IPS-18a (cell line): ENCODE measurements around the gene KCNH8.
"Not testable (repeated sequence)": the region's sequence is repeated elsewhere in the genome, so short reads cannot be mapped to it uniquely, and the experiment has no call there.

Source experiments
- H3K27ac ChIP-seq: one replicate; pipeline ENCODE4 v1.5.1; 2013; ENCODE audit warnings: low read length
- H3K27me3 ChIP-seq: one replicate; pipeline ENCODE4 v1.6.1; 2013; ENCODE audit warnings: mild to moderate bottlenecking, low read length; ENCODE audit not compliant: control insufficient read depth, insufficient read depth
- H3K36me3 ChIP-seq: one replicate; pipeline ENCODE4 v1.6.1; 2013; ENCODE audit warnings: low read depth, low read length; ENCODE audit not compliant: control insufficient read depth
- H3K4me1 ChIP-seq: one replicate; pipeline ENCODE4 v1.6.1; 2013; ENCODE audit warnings: low read depth, low read length; ENCODE audit not compliant: control insufficient read depth
- H3K4me3 ChIP-seq: one replicate; pipeline ENCODE4 v1.5.1; 2013; ENCODE audit warnings: low read length
- H3K9ac ChIP-seq: one replicate; pipeline ENCODE4 v1.6.1; 2013; ENCODE audit warnings: mild to moderate bottlenecking, low read length, moderate library complexity
- H3K9me3 ChIP-seq: one replicate; pipeline ENCODE4 v1.6.1; 2013; ENCODE audit warnings: low read depth, low read length; ENCODE audit not compliant: control insufficient read depth

KCNH8 gene

DNA sequence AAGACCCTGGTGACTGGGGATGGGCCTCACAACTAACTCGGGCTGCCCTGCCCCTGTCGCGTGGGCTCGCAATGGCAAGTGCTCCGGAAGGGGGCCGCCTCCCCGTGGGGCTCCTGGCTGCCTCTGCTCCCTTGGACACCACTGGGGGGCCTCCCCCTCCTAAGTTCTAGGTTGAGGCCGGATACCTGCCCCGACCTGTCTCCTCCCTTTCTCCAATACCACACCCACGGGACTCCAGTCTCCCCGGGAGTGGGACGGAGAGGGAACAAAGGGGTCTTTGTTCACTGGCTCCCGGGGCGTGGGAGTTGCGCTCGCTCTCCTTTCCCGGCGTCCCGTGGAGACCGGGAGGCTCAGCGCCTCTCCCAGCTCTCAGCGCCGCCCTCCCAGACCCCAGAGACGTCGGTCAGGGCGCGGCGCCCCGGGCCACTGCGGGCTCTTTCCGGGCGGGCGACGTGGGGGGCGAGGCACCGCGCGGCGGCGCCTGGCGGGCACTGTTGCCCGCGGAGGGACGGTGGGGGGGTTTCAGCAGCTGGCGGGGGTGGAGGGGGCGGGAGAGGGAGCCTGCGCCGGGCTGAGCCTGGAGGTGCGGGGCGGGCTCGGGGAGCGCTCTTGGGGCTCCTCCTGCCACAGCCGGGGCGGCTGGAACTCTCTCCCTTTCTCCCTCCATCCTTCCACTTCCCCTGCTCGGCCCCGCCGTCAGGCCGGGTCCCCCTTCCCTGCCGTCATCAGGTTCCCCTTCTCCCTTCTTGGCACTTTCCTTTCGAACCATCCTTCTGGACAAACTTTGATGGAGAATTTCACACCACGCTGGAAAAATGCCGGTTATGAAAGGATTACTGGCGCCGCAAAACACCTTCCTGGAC lies at the start of gene KCNH8:
TSS of gene KCNH8 (plus strand) at position 606 of the 863 bp plus-strand sequence. CDS start at position 816, 210 bp downstream.
- Histone ChIP-seq H3K4me1 (peaks cover 5% of the 10 kb centered on the region), H3K4me3 (peak within 1 kb of the TSS; percentile 84), H3K9ac (peak within 1 kb of the TSS; percentile 76), H3K27me3 (peaks cover 13% of the 10 kb centered on the region), H3K9me3 (no peaks in the 10 kb centered on the region), H3K36me3 (no peaks in the 10 kb centered on the region), H3K27ac (peak within 1 kb of the TSS; percentile 60)

DNA sequence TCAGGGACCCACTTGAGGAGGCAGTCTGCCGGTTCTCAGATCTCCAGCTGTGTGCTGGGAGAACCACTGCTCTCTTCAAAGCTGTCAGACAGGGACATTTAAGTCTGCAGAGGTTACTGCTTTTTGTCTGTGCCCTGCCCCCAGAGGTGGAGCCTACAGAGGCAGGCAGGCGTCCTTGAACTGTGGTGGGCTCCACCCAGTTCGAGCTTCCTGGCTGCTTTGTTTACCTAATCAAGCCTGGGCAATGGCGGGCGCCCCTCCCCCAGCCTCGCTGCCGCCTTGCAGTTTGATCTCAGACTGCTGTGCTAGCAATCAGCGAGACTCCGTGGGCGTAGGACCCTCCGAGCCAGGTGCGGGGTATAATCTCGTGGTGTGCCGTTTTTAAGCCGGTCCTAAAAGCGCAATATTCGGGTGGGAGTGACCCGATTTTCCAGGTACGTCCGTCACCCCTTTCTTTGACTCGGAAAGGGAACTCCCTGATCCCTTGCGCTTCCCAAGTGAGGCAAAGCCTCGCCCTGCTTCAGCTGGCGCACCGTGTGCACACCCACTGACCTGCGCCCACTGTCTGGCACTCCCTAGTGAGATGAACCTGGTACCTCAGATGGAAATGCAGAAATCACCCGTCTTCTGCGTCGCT lies 45.5 kb upstream of the KCNH8 start:
- H3K27ac ChIP-seq, H3K4me1 ChIP-seq, H3K36me3 ChIP-seq, H3K9me3 ChIP-seq, H3K27me3 ChIP-seq: not testable (repeated sequence)
- peak overlapping the region; percentile 51 for H3K4me3 ChIP-seq
- peak overlapping the region; percentile 61 for H3K9ac ChIP-seq

DNA sequence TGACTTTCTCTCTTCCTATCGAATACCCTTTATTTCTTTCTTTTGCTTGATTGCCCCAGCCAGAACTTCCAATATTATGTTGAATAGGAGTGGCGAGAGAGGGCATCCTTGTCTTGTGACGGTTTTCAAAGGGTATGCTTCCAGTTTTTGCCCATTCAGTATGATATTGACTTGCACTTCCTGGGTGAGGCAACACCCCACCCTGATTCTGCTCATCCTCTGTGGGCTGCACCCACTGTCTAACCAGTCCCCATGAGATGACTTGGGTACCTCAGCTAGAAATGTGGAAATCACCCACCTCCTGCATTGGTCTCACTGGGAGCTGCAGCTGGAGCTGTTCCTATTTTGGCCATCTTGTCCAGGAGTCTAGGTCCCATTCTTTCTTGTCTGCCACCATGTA lies 44.8 kb upstream of the KCNH8 start:
- Histone ChIP-seq H3K4me3 (peak overlapping the region; percentile 51), H3K36me3 (no peaks in the 10 kb centered on the region), H3K9me3 (no peaks in the 10 kb centered on the region), H3K27ac (no peak overlapping the region), H3K9ac (no peak overlapping the region), H3K27me3 (no peaks in the 10 kb centered on the region), H3K4me1 (no peaks in the 10 kb centered on the region)

DNA sequence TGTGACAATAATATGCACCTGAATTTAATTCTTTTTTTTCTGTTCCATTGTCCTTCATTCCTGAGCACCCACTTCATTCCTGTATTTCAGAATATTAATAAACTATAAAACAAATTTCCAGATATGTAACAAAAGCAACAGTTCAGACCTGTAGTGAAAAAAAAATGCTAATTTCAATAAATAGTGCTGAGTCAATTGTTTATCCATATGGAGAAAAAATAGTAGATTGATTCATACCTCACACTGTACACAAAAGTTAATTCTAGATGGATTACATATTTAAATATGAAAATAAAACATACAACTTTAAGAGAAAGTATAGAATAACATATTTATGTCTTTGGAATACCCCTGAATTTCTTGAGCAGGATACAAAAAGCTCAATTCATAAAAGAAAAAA lies 43.9 kb upstream of the KCNH8 start:
- no peaks in the 10 kb centered on the region for H3K36me3 ChIP-seq
- H3K9me3 ChIP-seq, result no peaks in the 10 kb centered on the region
- H3K4me1 ChIP-seq, result no peaks in the 10 kb centered on the region
- H3K27me3 ChIP-seq, result no peaks in the 10 kb centered on the region
- H3K4me3 ChIP-seq, result no peak overlapping the region
- no peak overlapping the region for H3K9ac ChIP-seq
- H3K27ac ChIP-seq, result no peak overlapping the region

DNA sequence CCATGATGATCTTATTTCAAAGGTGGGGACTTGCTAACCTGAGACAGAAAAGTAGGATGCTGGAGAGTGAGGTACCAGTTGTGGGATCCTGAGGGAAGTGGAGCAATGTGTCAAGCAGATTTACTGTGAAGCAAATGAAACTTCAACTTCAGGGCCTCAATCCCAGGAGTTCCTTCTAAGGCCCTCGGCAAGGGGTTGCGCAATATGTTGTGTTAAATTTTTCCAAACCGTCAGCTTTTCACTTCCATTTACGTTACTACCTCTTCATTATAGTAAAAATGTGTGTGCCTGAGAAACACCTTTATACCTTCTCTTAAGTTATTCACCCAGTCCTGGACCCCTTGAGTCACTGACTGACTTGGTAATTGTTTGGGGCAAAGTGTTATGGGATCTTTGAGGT lies 42.5 kb upstream of the KCNH8 start:
- H3K36me3 ChIP-seq, result no peaks in the 10 kb centered on the region
- H3K4me3 ChIP-seq, result no peak overlapping the region
- H3K27ac ChIP-seq, result no peak overlapping the region
- H3K27me3 ChIP-seq, result no peaks in the 10 kb centered on the region
- no peak overlapping the region for H3K9ac ChIP-seq
- H3K9me3 ChIP-seq, result no peaks in the 10 kb centered on the region
- no peaks in the 10 kb centered on the region for H3K4me1 ChIP-seq

DNA sequence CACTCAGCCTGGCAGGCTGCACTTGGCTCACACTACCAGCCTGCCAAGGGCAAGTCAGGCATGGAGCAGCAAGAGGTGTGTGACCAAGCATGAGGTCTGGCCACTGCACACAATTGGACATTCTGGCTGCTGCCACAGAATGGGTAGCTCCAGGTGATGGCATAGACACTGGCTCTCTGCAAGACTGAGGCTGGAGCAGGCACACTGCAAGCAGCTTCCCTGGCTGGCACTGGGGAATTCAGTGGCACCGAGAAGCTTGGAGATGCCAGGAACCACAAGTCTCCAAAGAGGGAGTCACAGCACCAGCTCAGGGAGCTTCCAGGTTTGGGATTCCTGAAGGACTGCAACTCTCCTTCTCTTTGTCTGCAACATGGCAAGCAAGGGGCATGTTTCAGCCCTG lies 42.0 kb upstream of the KCNH8 start:
- Histone ChIP-seq H3K9ac (no peak overlapping the region), H3K27me3 (no peaks in the 10 kb centered on the region), H3K36me3 (no peaks in the 10 kb centered on the region), H3K9me3 (no peaks in the 10 kb centered on the region), H3K27ac (no peak overlapping the region), H3K4me3 (no peak overlapping the region), H3K4me1 (no peaks in the 10 kb centered on the region)

DNA sequence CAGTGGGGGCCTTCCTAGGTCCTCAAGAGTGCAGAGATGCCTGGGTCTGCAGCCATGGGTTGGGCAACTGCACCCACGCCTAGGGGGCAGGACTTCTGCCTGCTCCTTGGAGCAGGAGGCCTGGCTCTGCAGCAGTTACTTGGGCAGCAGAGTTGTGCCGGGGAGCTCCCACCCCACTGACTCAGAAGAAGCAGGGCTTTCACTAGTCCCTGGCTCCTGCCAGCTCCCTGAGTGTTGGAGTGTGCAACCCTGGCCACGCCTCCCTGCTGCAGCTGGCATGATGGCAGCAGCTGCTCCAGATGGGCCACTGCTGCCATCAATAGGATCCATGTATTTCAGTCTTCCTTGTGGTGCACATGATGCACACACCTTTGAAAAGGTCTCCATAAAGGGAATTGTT lies 40.6 kb upstream of the KCNH8 start:
- Histone ChIP-seq H3K27me3 (no peaks in the 10 kb centered on the region), H3K36me3 (no peaks in the 10 kb centered on the region), H3K27ac (no peak overlapping the region), H3K4me1 (no peaks in the 10 kb centered on the region), H3K9ac (no peak overlapping the region), H3K9me3 (no peaks in the 10 kb centered on the region), H3K4me3 (no peak overlapping the region)

DNA sequence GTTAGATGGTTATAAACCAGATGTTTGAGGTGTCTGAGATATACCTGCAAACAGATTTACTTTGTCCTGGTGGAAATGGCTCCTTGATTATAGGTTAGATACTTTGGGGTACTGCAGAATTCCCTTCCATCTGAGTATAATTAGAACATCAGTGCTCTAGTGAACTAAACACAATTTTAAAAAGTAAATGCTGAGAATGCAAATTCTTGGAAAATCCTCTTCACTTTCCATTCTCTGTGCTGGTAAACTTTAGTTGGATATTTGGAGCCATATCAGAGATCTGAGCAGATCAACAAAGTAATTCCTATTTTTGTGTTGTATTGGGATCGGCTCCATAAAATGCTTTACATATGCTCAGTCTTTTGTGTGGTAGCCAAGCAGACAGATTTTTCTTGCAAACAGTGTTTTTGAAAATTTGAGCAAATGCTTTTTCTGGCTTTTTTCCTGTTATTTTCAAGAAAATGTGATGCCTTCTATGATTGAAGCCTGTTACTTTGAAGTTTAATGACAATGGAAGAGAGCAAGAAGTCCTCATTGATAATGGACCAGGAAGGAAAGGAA lies 37.9 kb upstream of the KCNH8 start:
- H3K4me3 ChIP-seq, result no peak overlapping the region
- H3K27ac ChIP-seq, result no peak overlapping the region
- no peaks in the 10 kb centered on the region for H3K27me3 ChIP-seq
- no peaks in the 10 kb centered on the region for H3K9me3 ChIP-seq
- H3K36me3 ChIP-seq, result no peaks in the 10 kb centered on the region
- H3K9ac ChIP-seq, result no peak overlapping the region
- H3K4me1 ChIP-seq, result no peaks in the 10 kb centered on the region

DNA sequence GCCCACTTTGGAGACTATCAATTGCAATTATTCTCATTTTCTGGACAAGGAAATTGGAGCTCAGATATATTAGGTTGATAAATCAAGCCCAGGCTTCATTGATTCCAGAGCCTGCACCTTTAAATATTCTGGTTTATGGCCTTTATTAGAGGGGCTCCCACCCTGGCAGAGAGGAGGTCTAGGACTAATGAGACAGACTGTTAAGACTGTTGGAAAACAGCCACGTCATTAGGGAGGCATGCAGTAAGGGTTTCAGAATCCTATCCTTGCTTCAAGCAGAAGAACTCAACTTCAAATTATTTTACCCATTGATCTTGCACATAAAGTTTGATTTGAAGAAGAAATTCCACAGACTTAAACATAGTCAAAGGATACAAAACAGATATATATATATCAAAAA lies 33.8 kb upstream of the KCNH8 start:
- no peak overlapping the region for H3K9ac ChIP-seq
- H3K4me1 ChIP-seq, result no peaks in the 10 kb centered on the region
- H3K36me3 ChIP-seq, result no peaks in the 10 kb centered on the region
- no peak overlapping the region for H3K27ac ChIP-seq
- no peak overlapping the region for H3K4me3 ChIP-seq
- no peaks in the 10 kb centered on the region for H3K27me3 ChIP-seq
- no peaks in the 10 kb centered on the region for H3K9me3 ChIP-seq

DNA sequence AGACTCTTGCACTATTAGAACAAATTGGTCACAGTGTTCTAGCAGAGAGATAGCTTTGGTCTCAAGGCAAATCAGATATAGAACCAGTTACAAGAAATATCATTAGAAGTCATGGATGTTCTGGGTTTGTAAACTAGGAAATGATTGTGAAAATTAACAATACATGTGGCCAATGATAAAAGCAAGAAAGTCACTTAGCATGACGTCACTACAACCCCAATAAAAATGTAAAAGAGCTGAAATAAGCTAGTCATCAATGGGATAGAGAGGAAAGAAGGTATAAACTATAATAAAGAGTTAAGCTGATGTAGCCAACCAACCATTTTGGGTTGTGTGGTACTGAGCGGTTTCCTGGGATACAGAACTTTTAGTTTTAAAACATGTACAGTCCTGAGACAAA lies 32.1 kb upstream of the KCNH8 start:
- Histone ChIP-seq H3K27ac (no peak overlapping the region), H3K9me3 (no peaks in the 10 kb centered on the region)

DNA sequence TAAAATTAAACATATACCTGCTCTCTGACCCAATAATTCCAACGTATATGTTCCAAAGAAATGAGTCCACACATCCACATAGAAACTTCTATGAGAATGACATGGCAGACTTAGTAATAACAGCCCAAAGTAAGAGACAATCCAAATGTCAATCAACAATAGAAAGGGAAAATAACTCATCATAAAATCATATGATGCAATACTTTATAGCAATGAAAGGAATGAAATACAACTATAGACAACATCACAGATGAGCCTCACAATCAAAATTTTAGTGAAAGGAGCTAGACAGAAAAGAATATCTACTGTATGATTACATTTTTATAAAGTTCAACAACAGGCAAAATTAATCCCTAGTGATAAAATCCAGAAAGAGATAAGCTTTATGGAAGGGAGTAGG lies 23.6 kb upstream of the KCNH8 start:
- Histone ChIP-seq H3K36me3 (no peaks in the 10 kb centered on the region), H3K4me3 (no peak overlapping the region), H3K4me1 (no peaks in the 10 kb centered on the region), H3K27me3 (no peaks in the 10 kb centered on the region), H3K9ac (no peak overlapping the region), H3K9me3 (no peaks in the 10 kb centered on the region), H3K27ac (no peak overlapping the region)

More for the DNA sequence above, 32.1 kb upstream of the KCNH8 start:
- Histone ChIP-seq H3K4me1 (no peaks in the 10 kb centered on the region), H3K9ac (no peak overlapping the region), H3K36me3 (no peaks in the 10 kb centered on the region), H3K27me3 (no peaks in the 10 kb centered on the region), H3K4me3 (no peak overlapping the region)
